RKO (cell line): ENCODE measurements around the gene GNAQ.
A peak's percentile ranks its signal among the peaks of the same experiment; 100 is the strongest.

Source experiments
- DNase-seq: peaks from one replicate; pipeline ENCODE4 v3.0.0-alpha.2; 2016; ENCODE audit warnings: low spot score

The GNAQ gene

GRCh38 chr9:77815260-77815659 lies 216.4 kb downstream of the GNAQ start:
- DNase-seq, result no peak

- no peak for DNase-seq
Observed at GRCh38 chr9:77811832-77812231, 219.8 kb downstream of the GNAQ start.

- no peak for DNase-seq
Observed at GRCh38 chr9:77810637-77811119, 220.9 kb downstream of the GNAQ start.

GRCh38 chr9:77810047-77810446 lies 221.6 kb downstream of the GNAQ start:
- DNase-seq, result no peak

GRCh38 chr9:77809552-77809951 lies 222.1 kb downstream of the GNAQ start:
- DNase-seq, result no peak

- no peak for DNase-seq
Observed at GRCh38 chr9:77808751-77809081, 222.9 kb downstream of the GNAQ start.

GRCh38 chr9:77807846-77808750 lies 223.5 kb downstream of the GNAQ start:
- DNase-seq, result no peak

- DNase-seq, result peak; percentile 58
Observed at GRCh38 chr9:77807281-77807683, 224.3 kb downstream of the GNAQ start.

GRCh38 chr9:77806741-77807140 lies 224.9 kb downstream of the GNAQ start:
- no peak for DNase-seq

GRCh38 chr9:77805810-77806209 lies 225.8 kb downstream of the GNAQ start:
- DNase-seq, result no peak

- DNase-seq, result no peak
Observed at GRCh38 chr9:77803423-77803822, 228.2 kb downstream of the GNAQ start.

GRCh38 chr9:77802515-77803293 lies 228.9 kb downstream of the GNAQ start:
- DNase-seq, result no peak

GRCh38 chr9:77802064-77802463 lies 229.5 kb downstream of the GNAQ start:
- no peak for DNase-seq

GRCh38 chr9:77800924-77801551 lies 230.6 kb downstream of the GNAQ start:
- no peak for DNase-seq

GRCh38 chr9:77798140-77798539 lies 233.5 kb downstream of the GNAQ start:
- DNase-seq, result no peak

- DNase-seq, result no peak
Observed at GRCh38 chr9:77794985-77795384, 236.6 kb downstream of the GNAQ start.

- DNase-seq, result peak; percentile 26
Observed at GRCh38 chr9:77793849-77794248, 237.8 kb downstream of the GNAQ start.

GRCh38 chr9:77789891-77790290 lies 241.7 kb downstream of the GNAQ start:
- no peak for DNase-seq

- DNase-seq, result no peak
Observed at GRCh38 chr9:77785341-77785740, 246.3 kb downstream of the GNAQ start.

- no peak for DNase-seq
Observed at GRCh38 chr9:77783518-77783917, 248.1 kb downstream of the GNAQ start.

GRCh38 chr9:77779010-77779409 lies 252.6 kb downstream of the GNAQ start:
- DNase-seq, result no peak

GRCh38 chr9:77773381-77773780 lies 258.2 kb downstream of the GNAQ start:
- DNase-seq, result no peak

GRCh38 chr9:77772646-77773045 lies 259.0 kb downstream of the GNAQ start:
- no peak for DNase-seq
